Fibroblast of lung (primary cell): ENCODE results near the gene PRSS33. TPM values are rescaled to one million over a fixed set of nuclear protein-coding genes. Genes with fewer than 3 reads are reported as not detected.

Source experiments
- DNase-seq, 2 donors: peaks; one replicate each; pipeline versions ENCODE4 v3.0.0 to v3.0.0-alpha.2; 2010; ENCODE audit warnings: low read depth in 2 of 2
- H2AFZ ChIP-seq: 2 replicates; pipeline ENCODE4 v1.5.1; 2012; ENCODE audit warnings: low read length, control low read depth, inconsistent platforms
- H3K27ac ChIP-seq: 2 replicates; pipeline ENCODE4 v1.5.1; 2011; ENCODE audit warnings: low read length, control low read depth; ENCODE audit not compliant: insufficient read depth
- H3K27me3 ChIP-seq: 2 replicates; pipeline ENCODE4 v1.5.1; 2011; ENCODE audit warnings: mild to moderate bottlenecking, low read length; ENCODE audit not compliant: control insufficient read depth, insufficient read depth
- H3K36me3 ChIP-seq: 2 replicates; pipeline ENCODE4 v1.5.1; 2011; ENCODE audit warnings: low read length; ENCODE audit not compliant: control insufficient read depth, insufficient read depth
- H3K4me1 ChIP-seq: 2 replicates; pipeline ENCODE4 v1.5.1; 2011; ENCODE audit warnings: low read length; ENCODE audit not compliant: control insufficient read depth, insufficient read depth; ENCODE audit errors: extremely low read depth
- H3K4me2 ChIP-seq: 2 replicates; pipeline ENCODE4 v1.5.1; 2011; ENCODE audit warnings: low read length, control low read depth; ENCODE audit not compliant: insufficient read depth; ENCODE audit errors: extremely low read depth
- H3K4me3 ChIP-seq, 4 experiments: fragments of 200-600 bp in 1 of 4; sonication (generic) in 1 of 4; replicated peaks in 1 of 4; 2 replicates each; pipeline ENCODE4 v1.5.1; 2011 to 2016; ENCODE audit warnings: low read length in 4 of 4, low read depth in 3 of 4, mild to moderate bottlenecking in 3 of 4, control low read depth in 2 of 4, inconsistent platforms in 1 of 4, mixed read lengths in 1 of 4; ENCODE audit not compliant: insufficient read depth in 1 of 4; ENCODE audit errors: control extremely low read depth in 1 of 4
- H3K79me2 ChIP-seq: 2 replicates; pipeline ENCODE4 v1.5.1; 2012; ENCODE audit warnings: mild to moderate bottlenecking, low read length, inconsistent platforms; ENCODE audit not compliant: control insufficient read depth, insufficient read depth
- H3K9ac ChIP-seq: 2 replicates; pipeline ENCODE4 v1.5.1; 2011; ENCODE audit warnings: mild to moderate bottlenecking, low read length, control low read depth; ENCODE audit not compliant: insufficient read depth
- H3K9me3 ChIP-seq: 2 replicates; pipeline ENCODE4 v1.5.1; 2012; ENCODE audit warnings: low read depth, low read length; ENCODE audit not compliant: control insufficient read depth, insufficient read depth
- H4K20me1 ChIP-seq: 2 replicates; pipeline ENCODE4 v1.5.1; 2011; ENCODE audit warnings: low read length; ENCODE audit not compliant: control insufficient read depth, insufficient read depth; ENCODE audit errors: extremely low read depth
- EZH2 ChIP-seq: IDR thresholded peaks from 2 replicates; pipeline ENCODE4 v1.5.1; 2012; ENCODE audit warnings: low read length, control low read depth, mild to moderate bottlenecking; ENCODE audit errors: missing control alignments
- polyA plus RNA-seq, 2 donors: library from polyadenylated mRNA; depleted of rRNA in 1 of 2; stranded (reverse) in 1 of 2; unstranded in 1 of 2; fragments of >200 nt; gene quantifications; 2 replicates each; pipeline ENCODE4 v1.2.1, GENCODE V29; 2011 to 2012; ENCODE audit warnings: missing spikeins in 1 of 2
- total RNA-seq: library from RNA; depleted of rRNA; stranded (reverse); fragments of >200 nt; gene quantifications from 2 replicates; pipeline ENCODE4 v1.2.1, GENCODE V29; 2014
- TF ChIP-seq, protein P1 (sequence below), 2 donors: IDR thresholded peaks in 1 of 2; conservative IDR thresholded peaks in 1 of 2; 1 replicate in 1 of 2; 2 replicates in 1 of 2; pipeline ENCODE4 v1.5.1; 2011 to 2012; ENCODE audit warnings: low read length in 2 of 2, control low read depth in 1 of 2, inconsistent platforms in 1 of 2, low read depth in 1 of 2, mild to moderate bottlenecking in 1 of 2

Gene PRSS33
- total and polyA plus RNA-seq, 2 donors (not counting 1 experiment from before 2014, with no cell fraction given) = not detected

DNA sequence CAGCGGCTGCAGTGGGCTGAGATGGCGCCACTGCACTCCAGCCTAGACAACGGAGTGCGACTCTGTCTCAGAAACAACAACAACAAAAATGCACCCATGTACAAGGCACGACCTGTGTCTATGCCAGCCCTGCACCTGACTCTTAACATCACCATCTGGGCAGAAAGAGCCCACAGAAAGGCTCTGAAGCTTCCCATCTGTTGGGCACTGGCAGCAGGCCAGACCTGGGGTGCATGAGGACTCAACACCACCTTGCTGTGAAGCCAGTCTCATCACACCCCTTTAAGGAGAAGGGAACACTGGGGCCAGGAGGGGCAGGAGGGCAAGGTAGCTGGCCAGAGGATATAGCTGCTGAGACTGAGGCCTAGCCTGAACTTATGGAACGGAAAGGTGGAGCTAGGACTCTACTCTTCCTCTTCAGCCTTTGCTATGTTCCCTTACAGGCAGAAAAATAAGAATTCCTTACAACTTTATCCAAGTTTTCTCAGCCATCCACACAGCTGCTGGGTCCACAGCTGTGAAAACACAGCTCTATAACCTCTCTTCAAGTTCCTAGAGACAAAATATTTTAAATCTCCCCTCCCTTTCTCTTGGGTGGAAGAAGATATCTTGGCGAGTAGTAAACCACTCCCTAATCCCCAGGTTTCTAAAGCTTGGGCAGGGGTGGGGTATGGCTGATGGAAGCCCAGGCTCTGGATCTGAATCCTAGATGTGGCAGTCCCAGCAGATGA is 13.0 kb downstream of the PRSS33 start:
- DNase-seq = no peak
- Histone ChIP-seq H3K27me3 (no peaks in the 10 kb centered on the region), H3K4me1 (peaks cover 10% of the 10 kb centered on the region), H3K4me3 (no peak overlapping the region), H3K27ac (peak overlapping the region; percentile 6), H3K9me3 (no peaks in the 10 kb centered on the region), H3K4me2 (no peak overlapping the region), H3K79me2 (peaks cover 56% of the 10 kb centered on the region), H2AFZ (no peak overlapping the region), H4K20me1 (peaks cover 2% of the 10 kb centered on the region), H3K36me3 (peaks cover 23% of the 10 kb centered on the region), H3K9ac (no peak overlapping the region)
- no peak for TF ChIP-seq EZH2
- TF ChIP-seq, protein P1, sequence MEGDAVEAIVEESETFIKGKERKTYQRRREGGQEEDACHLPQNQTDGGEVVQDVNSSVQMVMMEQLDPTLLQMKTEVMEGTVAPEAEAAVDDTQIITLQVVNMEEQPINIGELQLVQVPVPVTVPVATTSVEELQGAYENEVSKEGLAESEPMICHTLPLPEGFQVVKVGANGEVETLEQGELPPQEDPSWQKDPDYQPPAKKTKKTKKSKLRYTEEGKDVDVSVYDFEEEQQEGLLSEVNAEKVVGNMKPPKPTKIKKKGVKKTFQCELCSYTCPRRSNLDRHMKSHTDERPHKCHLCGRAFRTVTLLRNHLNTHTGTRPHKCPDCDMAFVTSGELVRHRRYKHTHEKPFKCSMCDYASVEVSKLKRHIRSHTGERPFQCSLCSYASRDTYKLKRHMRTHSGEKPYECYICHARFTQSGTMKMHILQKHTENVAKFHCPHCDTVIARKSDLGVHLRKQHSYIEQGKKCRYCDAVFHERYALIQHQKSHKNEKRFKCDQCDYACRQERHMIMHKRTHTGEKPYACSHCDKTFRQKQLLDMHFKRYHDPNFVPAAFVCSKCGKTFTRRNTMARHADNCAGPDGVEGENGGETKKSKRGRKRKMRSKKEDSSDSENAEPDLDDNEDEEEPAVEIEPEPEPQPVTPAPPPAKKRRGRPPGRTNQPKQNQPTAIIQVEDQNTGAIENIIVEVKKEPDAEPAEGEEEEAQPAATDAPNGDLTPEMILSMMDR (conservative IDR thresholded peaks at IDR 0.05 in 1 of 2, IDR thresholded peaks at IDR 0.05 in 1 of 2; ENCODE audit: low read depth in 1 of 2, low read length in 2 of 2) = no peak

DNA sequence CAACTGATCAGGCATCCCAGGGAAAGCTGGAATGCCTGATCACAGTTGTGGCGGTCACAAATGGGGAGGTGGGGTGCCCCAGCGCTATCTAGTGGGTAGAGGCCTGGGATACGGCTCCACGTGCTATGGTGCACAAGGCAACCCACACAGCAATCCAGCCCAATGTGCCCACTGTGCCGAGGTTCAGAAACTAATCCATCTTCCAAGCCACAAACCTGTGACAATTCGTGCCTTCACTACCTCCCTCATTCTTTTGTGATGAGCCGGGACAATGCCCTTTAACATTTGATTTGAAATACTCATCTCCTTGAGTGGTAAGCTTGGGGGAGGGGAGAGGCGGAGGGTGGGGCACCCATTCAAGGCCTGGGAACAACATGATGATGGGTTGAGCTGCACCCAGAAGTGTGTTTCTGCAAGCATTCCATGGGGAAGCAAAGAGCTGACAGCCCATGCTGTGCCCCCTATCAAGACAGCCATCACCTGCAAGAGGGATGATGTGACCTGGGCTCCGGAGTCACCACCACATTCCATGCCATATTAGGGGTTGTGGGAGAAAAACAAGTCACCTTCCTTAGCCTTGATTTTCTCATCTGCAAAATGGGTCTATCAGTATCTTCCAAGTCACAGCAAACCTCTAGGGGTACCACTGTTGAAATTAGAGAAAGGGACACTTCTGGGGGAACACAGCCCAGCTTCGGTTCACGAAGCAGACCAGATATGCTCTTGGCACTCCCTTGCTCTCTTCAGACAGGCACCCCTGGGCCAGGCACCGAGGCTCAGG is 14.0 kb downstream of the PRSS33 start:
- peaks cover 56% of the 10 kb centered on the region for H3K79me2 ChIP-seq
- H3K4me1 ChIP-seq = peaks cover 7% of the 10 kb centered on the region
- H3K9ac ChIP-seq = no peak overlapping the region
- no peak for TF ChIP-seq EZH2
- TF ChIP-seq, protein P1 (conservative IDR thresholded peaks at IDR 0.05 in 1 of 2, IDR thresholded peaks at IDR 0.05 in 1 of 2; ENCODE audit: low read depth in 1 of 2, low read length in 2 of 2) = no peak
- H2AFZ ChIP-seq = no peak overlapping the region
- no peaks in the 10 kb centered on the region for H3K9me3 ChIP-seq
- peaks cover 28% of the 10 kb centered on the region for H3K36me3 ChIP-seq
- peaks cover 2% of the 10 kb centered on the region for H4K20me1 ChIP-seq
- H3K27ac ChIP-seq = peak overlapping the region; percentile 20
- H3K4me2 ChIP-seq = no peak overlapping the region
- peak; percentile 14 to 41 for DNase-seq
- no peaks in the 10 kb centered on the region for H3K27me3 ChIP-seq
- no peak overlapping the region for H3K4me3 ChIP-seq
